ENCODE data around the gene BIK. TPM values are rescaled to one million over a fixed set of nuclear protein-coding genes. Genes with fewer than 3 reads are reported as not detected.
A peak's percentile ranks its signal among the peaks of the same experiment; 100 is the strongest.

BIK gene
- total RNA-seq, 1 donor from 2014 or later = 0.87 TPM

GRCh38 chr22:43106302-43106701 lies 4.2 kb upstream of the BIK start:
- TF ChIP-seq CTCF (IDR thresholded peaks at IDR 0.05) = no peak
- ATAC-seq (no peak), DNase-seq (no peak)
- peaks cover 14% of the 10 kb centered on the region for H3K27me3 ChIP-seq
- peaks cover 20% of the 10 kb centered on the region for H3K4me1 ChIP-seq
- no peak overlapping the region for H3K4me3 ChIP-seq
- H3K9me3 ChIP-seq = no peaks in the 10 kb centered on the region
- intact Hi-C loops (cut with DNase I) = no loop called here
- no peaks in the 10 kb centered on the region for H3K36me3 ChIP-seq
- no peak overlapping the region for H3K27ac ChIP-seq

- no peak for TF ChIP-seq CTCF (IDR thresholded peaks at IDR 0.05)
- H3K4me3 ChIP-seq = no peak overlapping the region
- intact Hi-C loops (cut with DNase I) = no loop called here
These were observed 1.0 kb upstream of the BIK start for GRCh38 chr22:43109511-43109910.

GRCh38 chr22:43109921-43110443 lies 568 bp upstream of the BIK start:
- no peak for ATAC-seq
- no peak for TF ChIP-seq CTCF (IDR thresholded peaks at IDR 0.05)
- no peak overlapping the region for H3K27ac ChIP-seq
- peak overlapping the region; percentile 68 for H3K4me3 ChIP-seq
- intact Hi-C loops (cut with DNase I) = no loop called here
- H3K9me3 ChIP-seq = no peaks in the 10 kb centered on the region
- no peak for DNase-seq
- H3K27me3 ChIP-seq = peaks cover 30% of the 10 kb centered on the region
- H3K36me3 ChIP-seq = no peaks in the 10 kb centered on the region
- peaks cover 14% of the 10 kb centered on the region for H3K4me1 ChIP-seq

More at GRCh38 chr22:43109511-43109910, 1.0 kb upstream of the BIK start:
- peaks cover 30% of the 10 kb centered on the region for H3K27me3 ChIP-seq
- ATAC-seq (no peak), DNase-seq (no peak)
- no peaks in the 10 kb centered on the region for H3K9me3 ChIP-seq
- no peak overlapping the region for H3K27ac ChIP-seq
- peaks cover 14% of the 10 kb centered on the region for H3K4me1 ChIP-seq
- H3K36me3 ChIP-seq = no peaks in the 10 kb centered on the region

GRCh38 chr22:43110927-43111623 lies 525 bp downstream of the BIK start:
- peaks cover 30% of the 10 kb centered on the region for H3K27me3 ChIP-seq
- peak; percentile 81 for ATAC-seq
- DNase-seq = peak; percentile 83
- H3K36me3 ChIP-seq = no peaks in the 10 kb centered on the region
- H3K9me3 ChIP-seq = no peaks in the 10 kb centered on the region
- intact Hi-C loops (cut with DNase I) = no loop called here
- peak overlapping the region; percentile 36 for H3K27ac ChIP-seq
- no peak for TF ChIP-seq CTCF (IDR thresholded peaks at IDR 0.05)
- H3K4me1 ChIP-seq = peaks cover 14% of the 10 kb centered on the region
- peak overlapping the region; percentile 68 for H3K4me3 ChIP-seq

GRCh38 chr22:43113526-43114251 lies 3.1 kb downstream of the BIK start:
- intact Hi-C loops (cut with DNase I) = no loop called here
- ATAC-seq (no peak), DNase-seq (no peak)
- peaks cover 14% of the 10 kb centered on the region for H3K4me1 ChIP-seq
- H3K27ac ChIP-seq = no peak overlapping the region
- H3K4me3 ChIP-seq = no peak overlapping the region
- peaks cover 30% of the 10 kb centered on the region for H3K27me3 ChIP-seq
- no peaks in the 10 kb centered on the region for H3K36me3 ChIP-seq
- H3K9me3 ChIP-seq = no peaks in the 10 kb centered on the region
- no peak for TF ChIP-seq CTCF (IDR thresholded peaks at IDR 0.05)
